HepG2 (cell line): Measurements from ENCODE around the gene LILRB3. TPM values are rescaled to one million over a fixed set of nuclear protein-coding genes. Genes with fewer than 3 reads are reported as not detected.

ENCODE experiments used
- BRF2 ChIP-seq: sonication (generic); formaldehyde crosslinking; IDR thresholded peaks from 2 replicates; pipeline ENCODE4 v1.8.1; 2022; ENCODE audit warnings: mild to moderate bottlenecking, missing genetic modification reagents
- ERF ChIP-seq: IDR thresholded peaks from 2 replicates; pipeline ENCODE4 v1.6.1; 2018; ENCODE audit warnings: missing biosample characterization, missing genetic modification reagents
- ETV6 ChIP-seq: sonication (generic); formaldehyde crosslinking; conservative IDR thresholded peaks from 2 replicates; pipeline ENCODE4 v1.4.0; 2020; ENCODE audit warnings: missing genetic modification reagents
- HNRNPUL1 ChIP-seq: fragments of 200-400 bp; formaldehyde crosslinking; IDR thresholded peaks from 2 replicates; pipeline ENCODE4 v1.6.1; 2017; ENCODE audit warnings: low read depth, mild to moderate bottlenecking, low read length, moderate library complexity
- MAFF ChIP-seq: IDR thresholded peaks from 2 replicates; pipeline ENCODE4 v1.6.1; 2011; ENCODE audit warnings: low read depth, low read length, improper control_type of control experiment
- PCBP2 ChIP-seq: fragments of 200-400 bp; formaldehyde crosslinking; optimal IDR thresholded peaks from 2 replicates; pipeline ENCODE3; 2018; ENCODE audit warnings: low read length, low read depth; ENCODE audit not compliant: poor library complexity, severe bottlenecking
- RBAK ChIP-seq: sonication (generic); formaldehyde crosslinking; IDR thresholded peaks from 2 replicates; pipeline ENCODE4 v1.5.1; 2020; ENCODE audit warnings: mild to moderate bottlenecking, missing genetic modification reagents
- SOX6 ChIP-seq, 2 experiments: fragments of 450-650 bp in 1 of 2; sonication (generic) in 1 of 2; formaldehyde crosslinking in 1 of 2; IDR thresholded peaks; 2 replicates each; pipeline versions ENCODE4 v1.4.0 to v1.6.1; 2017 to 2020; ENCODE audit warnings: antibody characterized with exemption in 1 of 2, mild to moderate bottlenecking in 1 of 2, missing genetic modification reagents in 1 of 2
- SP140L ChIP-seq: sonication (generic); formaldehyde crosslinking; IDR thresholded peaks from 2 replicates; pipeline ENCODE4 v1.4.0; 2020; ENCODE audit warnings: missing genetic modification reagents, borderline replicate concordance
- TCF12 ChIP-seq, 2 experiments: fragments of 450-650 bp in 1 of 2; sonication (generic) in 1 of 2; formaldehyde crosslinking in 1 of 2; IDR thresholded peaks; 2 replicates each; pipeline versions ENCODE4 v1.6.1 to v1.8.0; 2017 to 2022; ENCODE audit warnings: antibody characterized with exemption in 1 of 2, mild to moderate bottlenecking in 1 of 2, missing genetic modification reagents in 1 of 2, moderate library complexity in 1 of 2
- ZBTB33 ChIP-seq: sonication (generic); formaldehyde crosslinking; IDR thresholded peaks from 2 replicates; pipeline ENCODE4 v1.4.0; 2020; ENCODE audit warnings: missing genetic modification reagents
- ZNF232 ChIP-seq: sonication (generic); formaldehyde crosslinking; IDR thresholded peaks from 2 replicates; pipeline ENCODE4 v1.4.0; 2020; ENCODE audit warnings: missing genetic modification reagents, borderline replicate concordance
- ZNF615 ChIP-seq: sonication (generic); formaldehyde crosslinking; IDR thresholded peaks from 2 replicates; pipeline ENCODE4 v1.5.0; 2020; ENCODE audit warnings: mild to moderate bottlenecking, missing genetic modification reagents, borderline replicate concordance
- ZNF687 ChIP-seq: sonication (generic); formaldehyde crosslinking; IDR thresholded peaks from 2 replicates; pipeline ENCODE4 v1.5.1; 2020; ENCODE audit warnings: mild to moderate bottlenecking, missing genetic modification reagents, moderate library complexity
- polyA plus RNA-seq, 8 experiments: library from polyadenylated mRNA; depleted of rRNA in 3 of 8; stranded (reverse) in 7 of 8; unstranded in 1 of 8; fragments of >200 nt; fragmentation: Illumina TruSeq in 4 of 8; extraction: Trizol in 4 of 8; gene quantifications; 2 replicates each; pipeline versions ENCODE4 v1.2.1 to v1.2.3, GENCODE V29; 2011 to 2016; ENCODE audit warnings: low read depth in 4 of 8, missing spikeins in 1 of 8, mixed read lengths in 1 of 8; ENCODE audit not compliant: insufficient read depth in 1 of 8
- total RNA-seq, 5 experiments: library from RNA; depleted of rRNA; stranded (reverse); fragments of >200 nt; fragmentation: Illumina TruSeq; extraction: Trizol; gene quantifications; 2 replicates each; pipeline ENCODE4 v1.2.3, GENCODE V29; 2016; ENCODE audit warnings: low read depth in 1 of 5
- TF ChIP-seq, protein P1 (sequence below): sonication (generic); formaldehyde crosslinking; IDR thresholded peaks from 2 replicates; pipeline ENCODE4 v1.4.0; 2020; ENCODE audit warnings: missing genetic modification reagents, mild to moderate bottlenecking, borderline replicate concordance

LILRB3 gene
- total and polyA plus RNA-seq, 2 of the 13 experiments (the other 11 are each of a cell fraction or from before 2014, with no cell fraction given), result 0.22 TPM; not detected in 1

DNA sequence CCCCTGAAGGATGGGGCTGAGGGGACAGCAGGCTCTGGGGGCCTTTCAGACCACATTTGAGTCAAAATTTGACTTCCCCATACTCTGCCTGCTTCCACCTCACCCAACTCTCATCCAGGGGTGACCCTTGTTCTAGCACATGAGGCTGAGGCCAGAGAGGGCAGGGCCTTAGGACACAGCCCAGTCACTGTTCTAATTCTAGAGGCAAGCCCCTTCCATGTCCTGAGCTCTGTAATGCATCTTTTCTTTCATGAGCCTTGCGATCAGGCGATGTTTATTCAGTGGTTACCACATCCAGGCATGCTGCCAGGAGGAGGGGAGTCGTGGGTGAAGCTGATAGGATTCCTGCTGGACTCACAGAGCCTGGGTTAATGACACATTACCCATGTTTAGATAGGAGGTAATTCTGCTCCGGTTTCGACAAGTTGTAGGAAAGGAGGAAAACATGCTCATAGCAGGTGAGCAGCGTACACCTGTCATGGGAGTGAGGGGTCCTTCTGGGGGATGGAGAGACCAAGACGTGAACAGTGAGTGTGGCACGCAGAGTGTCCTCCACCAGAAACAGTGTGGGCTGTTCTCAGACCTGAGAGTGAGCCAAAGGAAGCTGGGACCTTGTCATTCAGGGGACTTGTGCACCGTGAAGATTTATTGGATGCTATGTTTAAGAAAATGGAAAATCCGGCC, 12.9 kb downstream of the LILRB3 start (continued):
- TF ChIP-seq ZBTB33 (peak; percentile 35; the same call in 1 of the 2 replicates), RBAK (no peak), BRF2 (CRISPR knock-in tag) (no peak), PCBP2 (no peak), ZNF232 (CRISPR knock-in tag) (no peak), SP140L (CRISPR knock-in tag) (no peak), TCF12 (IDR thresholded peaks at IDR 0.05) (no peak), TCF12 (CRISPR knock-in tag; IDR thresholded peaks at IDR 0.05) (no peak), MAFF (no peak), ZNF687 (no peak), HNRNPUL1 (no peak), ETV6 (CRISPR knock-in tag) (no peak), ZNF615 (CRISPR knock-in tag) (no peak), ERF (CRISPR knock-in tag) (0 out of 2 replicates have a peak, but pooled peaks have one; percentile 13), SOX6 (IDR thresholded peaks at IDR 0.05) (no peak), SOX6 (CRISPR knock-in tag; IDR thresholded peaks at IDR 0.05) (peak; percentile 72; the same call in 1 of the 2 replicates)
- TF ChIP-seq, protein P1, sequence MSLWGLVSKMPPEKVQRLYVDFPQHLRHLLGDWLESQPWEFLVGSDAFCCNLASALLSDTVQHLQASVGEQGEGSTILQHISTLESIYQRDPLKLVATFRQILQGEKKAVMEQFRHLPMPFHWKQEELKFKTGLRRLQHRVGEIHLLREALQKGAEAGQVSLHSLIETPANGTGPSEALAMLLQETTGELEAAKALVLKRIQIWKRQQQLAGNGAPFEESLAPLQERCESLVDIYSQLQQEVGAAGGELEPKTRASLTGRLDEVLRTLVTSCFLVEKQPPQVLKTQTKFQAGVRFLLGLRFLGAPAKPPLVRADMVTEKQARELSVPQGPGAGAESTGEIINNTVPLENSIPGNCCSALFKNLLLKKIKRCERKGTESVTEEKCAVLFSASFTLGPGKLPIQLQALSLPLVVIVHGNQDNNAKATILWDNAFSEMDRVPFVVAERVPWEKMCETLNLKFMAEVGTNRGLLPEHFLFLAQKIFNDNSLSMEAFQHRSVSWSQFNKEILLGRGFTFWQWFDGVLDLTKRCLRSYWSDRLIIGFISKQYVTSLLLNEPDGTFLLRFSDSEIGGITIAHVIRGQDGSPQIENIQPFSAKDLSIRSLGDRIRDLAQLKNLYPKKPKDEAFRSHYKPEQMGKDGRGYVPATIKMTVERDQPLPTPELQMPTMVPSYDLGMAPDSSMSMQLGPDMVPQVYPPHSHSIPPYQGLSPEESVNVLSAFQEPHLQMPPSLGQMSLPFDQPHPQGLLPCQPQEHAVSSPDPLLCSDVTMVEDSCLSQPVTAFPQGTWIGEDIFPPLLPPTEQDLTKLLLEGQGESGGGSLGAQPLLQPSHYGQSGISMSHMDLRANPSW (CRISPR knock-in tag), result no peak; the same call in 1 of the 2 replicates
